ENCODE results near the gene FREM1. TPM values are rescaled to one million over a fixed set of nuclear protein-coding genes. Genes with fewer than 3 reads are reported as not detected.

Gene FREM1
- total and polyA plus RNA-seq, 2 of the 13 experiments (the other 11 are each of a cell fraction or from before 2014, with no cell fraction given): 64.3 to 202 TPM

DNA sequence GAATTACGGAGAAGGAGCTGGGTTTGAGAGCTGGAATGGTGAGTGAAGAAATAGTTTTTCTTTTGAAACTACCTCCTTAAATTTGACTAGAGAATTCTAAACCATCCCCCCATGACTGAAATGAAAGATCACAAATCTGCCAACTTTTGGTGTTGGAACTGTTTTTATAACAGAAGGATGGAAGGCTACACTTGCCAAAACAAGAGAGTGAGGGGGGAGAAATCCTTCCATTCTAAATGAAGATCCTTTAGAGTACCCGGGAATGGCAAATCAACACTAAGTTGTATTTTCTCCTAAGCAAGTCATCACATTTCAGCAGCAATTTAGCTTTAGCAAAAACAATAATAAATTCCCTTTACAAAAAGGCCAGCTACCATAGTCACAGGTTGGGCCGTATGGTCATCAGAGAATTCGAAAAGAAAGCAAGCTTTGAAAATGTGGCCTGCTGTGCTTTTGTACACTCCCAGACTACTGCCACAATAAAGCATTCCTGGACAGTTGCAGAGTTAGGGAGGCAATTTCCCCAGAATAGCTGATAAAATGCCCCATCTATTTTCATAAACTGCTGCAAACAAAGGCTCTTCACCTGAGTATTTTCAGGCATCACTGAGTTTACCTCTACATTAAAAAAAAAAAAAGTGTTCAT is 25.0 kb upstream of the FREM1 start:
- Histone ChIP-seq H3K4me3 (replicated peaks in 1 of 3; ENCODE audit: insufficient read depth in 1 of 3, low read depth in 2 of 3, low read length in 3 of 3) (no peak overlapping the region), H3K9ac (ENCODE audit: insufficient read depth, low read depth, low read length) (no peak overlapping the region), H2AFZ (ENCODE audit: low read length) (no peak overlapping the region), H3K9me3 (ENCODE audit: low read length) (no peaks in the 10 kb centered on the region), H3K4me1 (ENCODE audit: insufficient read depth, low read length) (peaks cover 9% of the 10 kb centered on the region), H3K27me3 (ENCODE audit: control insufficient read depth in 1 of 2, insufficient read depth in 2 of 2, low read length in 2 of 2) (no peaks in the 10 kb centered on the region), H4K20me1 (ENCODE audit: insufficient read depth, low read length) (no peaks in the 10 kb centered on the region), H3K4me2 (ENCODE audit: low read depth, low read length) (no peak overlapping the region), H3K79me2 (ENCODE audit: insufficient read depth, low read length) (no peaks in the 10 kb centered on the region), H3K36me3 (replicated peaks in 1 of 2; ENCODE audit: control insufficient read depth in 1 of 2, insufficient read depth in 2 of 2, low read length in 2 of 2) (no peaks in the 10 kb centered on the region), H3K27ac (ENCODE audit: extremely low read length, insufficient read depth, low read length) (no peak overlapping the region)
- WGBS (ENCODE audit: low lambda C conversion rate): 65% methylated on average over 4 of the region's 4 CpGs
- POLR2A ChIA-PET: no interaction called here
- FAIRE-seq (no peak), ATAC-seq (no peak), DNase-seq (ENCODE audit: low spot score) (no peak)
- BruUV-seq (replicated peaks): no TSS peak
- CTCF ChIA-PET (ENCODE audit: low intra/inter-chr PET ratio, low total read pairs): no interaction called here
- intact Hi-C loops (cut with micrococcal nuclease; ENCODE audit: unreplicated experiment): no loop called here
- in situ Hi-C loops (cut with HindIII; ENCODE audit: extremely low pct_ligation_motif_present, low pct_unique_long_range_greater_than_20kb): no loop called here
- no peak for TF ChIP-seq SNAI1 (CRISPR knock-in tag; IDR thresholded peaks at IDR 0.05; ENCODE audit: borderline replicate concordance)
- TF ChIP-seq, protein P1, sequence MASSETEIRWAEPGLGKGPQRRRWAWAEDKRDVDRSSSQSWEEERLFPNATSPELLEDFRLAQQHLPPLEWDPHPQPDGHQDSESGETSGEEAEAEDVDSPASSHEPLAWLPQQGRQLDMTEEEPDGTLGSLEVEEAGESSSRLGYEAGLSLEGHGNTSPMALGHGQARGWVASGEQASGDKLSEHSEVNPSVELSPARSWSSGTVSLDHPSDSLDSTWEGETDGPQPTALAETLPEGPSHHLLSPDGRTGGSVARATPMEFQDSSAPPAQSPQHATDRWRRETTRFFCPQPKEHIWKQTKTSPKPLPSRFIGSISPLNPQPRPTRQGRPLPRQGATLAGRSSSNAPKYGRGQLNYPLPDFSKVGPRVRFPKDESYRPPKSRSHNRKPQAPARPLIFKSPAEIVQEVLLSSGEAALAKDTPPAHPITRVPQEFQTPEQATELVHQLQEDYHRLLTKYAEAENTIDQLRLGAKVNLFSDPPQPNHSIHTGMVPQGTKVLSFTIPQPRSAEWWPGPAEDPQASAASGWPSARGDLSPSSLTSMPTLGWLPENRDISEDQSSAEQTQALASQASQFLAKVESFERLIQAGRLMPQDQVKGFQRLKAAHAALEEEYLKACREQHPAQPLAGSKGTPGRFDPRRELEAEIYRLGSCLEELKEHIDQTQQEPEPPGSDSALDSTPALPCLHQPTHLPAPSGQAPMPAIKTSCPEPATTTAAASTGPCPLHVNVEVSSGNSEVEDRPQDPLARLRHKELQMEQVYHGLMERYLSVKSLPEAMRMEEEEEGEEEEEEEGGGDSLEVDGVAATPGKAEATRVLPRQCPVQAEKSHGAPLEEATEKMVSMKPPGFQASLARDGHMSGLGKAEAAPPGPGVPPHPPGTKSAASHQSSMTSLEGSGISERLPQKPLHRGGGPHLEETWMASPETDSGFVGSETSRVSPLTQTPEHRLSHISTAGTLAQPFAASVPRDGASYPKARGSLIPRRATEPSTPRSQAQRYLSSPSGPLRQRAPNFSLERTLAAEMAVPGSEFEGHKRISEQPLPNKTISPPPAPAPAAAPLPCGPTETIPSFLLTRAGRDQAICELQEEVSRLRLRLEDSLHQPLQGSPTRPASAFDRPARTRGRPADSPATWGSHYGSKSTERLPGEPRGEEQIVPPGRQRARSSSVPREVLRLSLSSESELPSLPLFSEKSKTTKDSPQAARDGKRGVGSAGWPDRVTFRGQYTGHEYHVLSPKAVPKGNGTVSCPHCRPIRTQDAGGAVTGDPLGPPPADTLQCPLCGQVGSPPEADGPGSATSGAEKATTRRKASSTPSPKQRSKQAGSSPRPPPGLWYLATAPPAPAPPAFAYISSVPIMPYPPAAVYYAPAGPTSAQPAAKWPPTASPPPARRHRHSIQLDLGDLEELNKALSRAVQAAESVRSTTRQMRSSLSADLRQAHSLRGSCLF (CRISPR knock-in tag; IDR thresholded peaks at IDR 0.05; ENCODE audit: borderline replicate concordance): no peak
- no peak for TF ChIP-seq ZNF550 (CRISPR knock-in tag; IDR thresholded peaks at IDR 0.05; ENCODE audit: borderline replicate concordance)
- no peak for TF ChIP-seq IRX3 (CRISPR knock-in tag; IDR thresholded peaks at IDR 0.05; ENCODE audit: borderline replicate concordance, low read depth)
- TF ChIP-seq HDAC1 (CRISPR knock-in tag; IDR thresholded peaks at IDR 0.05): no peak
- no peak for TF ChIP-seq ZBTB14 (CRISPR knock-in tag; IDR thresholded peaks at IDR 0.05)
- no peak for TF ChIP-seq ZNF235 (CRISPR knock-in tag; IDR thresholded peaks at IDR 0.05; ENCODE audit: borderline replicate concordance)
- TF ChIP-seq CEBPB (IDR thresholded peaks at IDR 0.05; ENCODE audit: borderline replicate concordance, low read depth, low read length): no peak
- TF ChIP-seq NCOA1 (CRISPR knock-in tag; IDR thresholded peaks at IDR 0.05): no peak
- TF ChIP-seq NCOR1 (IDR thresholded peaks at IDR 0.05; ENCODE audit: borderline replicate concordance, low read length): no peak
- no peak for TF ChIP-seq ZNF350 (CRISPR knock-in tag; IDR thresholded peaks at IDR 0.05; ENCODE audit: borderline replicate concordance, low read depth)
- no peak for TF ChIP-seq ZNF839 (CRISPR knock-in tag; IDR thresholded peaks at IDR 0.05; ENCODE audit: borderline replicate concordance)
- TF ChIP-seq IRF1 (CRISPR knock-in tag; IDR thresholded peaks at IDR 0.05; ENCODE audit: low read depth): no peak
- TF ChIP-seq CSRNP1 (CRISPR knock-in tag; IDR thresholded peaks at IDR 0.05): no peak
- no peak for TF ChIP-seq HOXA9 (CRISPR knock-in tag; IDR thresholded peaks at IDR 0.05; ENCODE audit: borderline replicate concordance)
- no peak for TF ChIP-seq ZNF468 (CRISPR knock-in tag; IDR thresholded peaks at IDR 0.05)
